HG03064 (cell line): Measurements from ENCODE around the gene CLDN8.

Source experiments
- ATAC-seq: cut with Tn5 transposase; IDR thresholded peaks from one replicate; pipeline ENCODE4 v1.9.1; 2021; ENCODE audit warnings: low read depth; ENCODE audit not compliant: unreplicated experiment

Gene CLDN8

DNA sequence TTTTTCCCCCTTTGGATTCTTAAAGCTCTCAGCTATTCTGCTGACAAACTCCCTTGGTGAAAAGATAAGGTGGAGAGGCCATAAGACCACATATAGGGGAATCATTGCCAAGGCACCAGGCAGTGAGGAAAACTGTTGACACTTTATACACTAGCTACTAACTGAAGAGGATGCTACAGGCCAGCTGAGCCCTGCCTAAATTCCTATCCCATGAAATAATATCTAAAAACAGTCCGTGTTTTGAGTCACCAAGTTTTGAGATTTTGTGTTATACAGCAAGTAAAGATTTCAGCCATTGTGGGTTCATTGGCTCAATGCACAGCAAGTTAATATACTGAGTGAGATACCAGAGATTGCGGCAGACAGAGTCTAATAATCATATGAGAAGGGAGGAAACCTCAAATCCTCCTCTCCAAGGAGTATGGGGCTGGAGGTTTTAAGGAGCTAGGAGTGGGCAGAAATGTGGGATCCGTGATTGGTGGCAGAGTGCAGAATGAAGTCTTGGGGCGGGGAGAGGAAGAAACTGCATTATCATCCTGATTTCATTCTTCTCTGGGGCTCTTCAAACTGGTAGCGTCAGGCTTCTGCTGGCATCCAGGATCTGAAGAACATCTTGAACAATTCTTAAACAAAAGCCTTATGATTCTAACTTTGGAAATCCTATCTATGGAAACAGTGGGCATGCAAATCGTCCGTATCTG is 9.2 kb downstream of the CLDN8 start:
- no peak for ATAC-seq

- ATAC-seq: no peak
Measured at GRCh38 chr21:30200000-30200399, 15.9 kb downstream of the CLDN8 start.

DNA sequence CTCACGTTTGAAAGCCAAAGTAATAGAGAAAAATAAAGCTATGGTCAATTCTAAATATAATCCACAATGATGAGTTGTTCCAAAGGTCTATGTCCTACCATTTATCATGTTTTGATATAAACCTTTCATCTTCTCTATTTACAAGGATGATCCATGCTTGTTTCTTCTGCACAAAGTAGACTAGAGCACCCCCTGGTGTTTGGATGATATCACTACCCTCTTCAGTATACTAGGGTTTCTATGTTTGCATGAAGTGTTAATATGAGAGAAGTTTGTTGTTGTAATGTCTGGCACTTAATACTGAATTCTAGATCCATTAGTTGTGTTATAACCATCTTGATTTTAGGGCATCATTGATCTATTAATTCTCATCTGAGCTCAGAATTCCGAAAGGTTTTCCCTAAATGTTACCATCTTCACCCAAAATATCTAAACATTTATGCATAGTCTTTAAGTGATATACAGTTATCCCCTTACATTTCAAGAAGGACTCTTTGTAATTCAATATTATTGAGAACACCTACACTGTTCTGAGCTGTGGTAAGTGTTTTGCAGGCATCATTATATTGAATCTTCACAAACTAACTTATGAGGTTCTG is 21.1 kb downstream of the CLDN8 start:
- ATAC-seq: no peak

GRCh38 chr21:30193201-30193600 is 22.7 kb downstream of the CLDN8 start:
- no peak for ATAC-seq

- no peak for ATAC-seq
Measured at GRCh38 chr21:30190554-30190953, 25.3 kb downstream of the CLDN8 start.

DNA sequence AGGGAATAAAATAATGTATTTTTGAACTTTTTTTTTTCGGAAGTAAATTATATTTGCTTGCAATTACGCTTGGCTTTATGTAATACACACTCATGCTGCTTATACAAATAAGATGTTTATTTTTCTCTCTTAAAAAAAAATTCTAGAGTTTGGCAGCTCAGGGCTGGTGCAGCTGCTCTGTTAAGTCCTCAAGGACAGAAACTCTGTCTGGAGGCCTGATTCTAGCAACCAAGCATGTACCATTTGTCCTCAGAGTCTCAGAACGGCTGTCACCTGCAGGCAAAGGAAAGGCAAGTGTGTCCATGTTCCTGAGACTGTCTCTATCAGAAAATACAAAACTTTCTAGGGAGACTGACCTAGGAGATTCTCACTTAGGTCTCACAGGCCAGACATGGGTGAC is 26.1 kb downstream of the CLDN8 start:
- no peak for ATAC-seq

GRCh38 chr21:30186242-30186641 is 29.7 kb downstream of the CLDN8 start:
- no peak for ATAC-seq

GRCh38 chr21:30168086-30168485 is 47.8 kb downstream of the CLDN8 start:
- ATAC-seq: no peak

GRCh38 chr21:30166705-30167104 is 49.2 kb downstream of the CLDN8 start, which contains the start of gene CLDN17:
Gene CLDN17 (minus strand): TSS chr21:30166805. CDS start chr21:30166617, 188 bp downstream.
- ATAC-seq: no peak

GRCh38 chr21:30166171-30166570 is 49.7 kb downstream of the CLDN8 start:
- ATAC-seq: no peak

- ATAC-seq: no peak
Measured at GRCh38 chr21:30164796-30165195, 51.1 kb downstream of the CLDN8 start.
